ENCODE results near the gene ARHGAP44.
A peak's percentile ranks its signal among the peaks of the same experiment; 100 is the strongest.

Gene ARHGAP44

GRCh38 chr17:12789481-12790248, at the start of gene ARHGAP44 (continued):
- TF ChIP-seq SP7 (tag by site-specific recombination; IDR thresholded peaks at IDR 0.05), result no peak
- TF ChIP-seq PRDM6 (tag by site-specific recombination; IDR thresholded peaks at IDR 0.05), result no peak
- no peak for TF ChIP-seq ZBTB48 (tag by site-specific recombination; IDR thresholded peaks at IDR 0.05)
- TF ChIP-seq GLI2 (tag by site-specific recombination; IDR thresholded peaks at IDR 0.05; ENCODE audit: borderline replicate concordance, low read depth), result no peak
- 0 out of 2 replicates have a peak, but pooled peaks have one; percentile 5 for TF ChIP-seq ZFHX2 (tag by site-specific recombination; conservative IDR thresholded peaks at IDR 0.05)
- TF ChIP-seq GLIS2 (tag by site-specific recombination; IDR thresholded peaks at IDR 0.05), result no peak
- TF ChIP-seq ZNF426 (tag by site-specific recombination; IDR thresholded peaks at IDR 0.05), result no peak
- no peak for TF ChIP-seq INSM2 (tag by site-specific recombination; IDR thresholded peaks at IDR 0.05)
- TF ChIP-seq ZNF596 (tag by site-specific recombination; IDR thresholded peaks at IDR 0.05), result 0 out of 2 replicates have a peak, but pooled peaks have one; percentile 28
- TF ChIP-seq AEBP2 (tag by site-specific recombination; IDR thresholded peaks at IDR 0.05; ENCODE audit: borderline replicate concordance), result no peak
- TF ChIP-seq ZNF600 (tag by site-specific recombination; IDR thresholded peaks at IDR 0.05), result peak; percentile 88; the same call in 1 of the 2 replicates
- TF ChIP-seq ZNF473 (tag by site-specific recombination; IDR thresholded peaks at IDR 0.05), result no peak
- TF ChIP-seq ZNF623 (tag by site-specific recombination; IDR thresholded peaks at IDR 0.05), result no peak
- TF ChIP-seq ZNF747 (tag by site-specific recombination; IDR thresholded peaks at IDR 0.05), result no peak
- TF ChIP-seq ZXDB (tag by site-specific recombination; IDR thresholded peaks at IDR 0.05), result no peak
- TF ChIP-seq KLF7 (tag by site-specific recombination; IDR thresholded peaks at IDR 0.05; ENCODE audit: borderline replicate concordance), result no peak
- no peak for TF ChIP-seq ZNF488 (tag by site-specific recombination; IDR thresholded peaks at IDR 0.05)
- peak; percentile 62; the same call in 1 of the 2 replicates for TF ChIP-seq ZNF777 (tag by site-specific recombination; IDR thresholded peaks at IDR 0.05; ENCODE audit: borderline replicate concordance)
- TF ChIP-seq PRDM1 (tag by site-specific recombination; IDR thresholded peaks at IDR 0.05), result no peak; the same call in 1 of the 2 replicates
- TF ChIP-seq CTCF (tag by site-specific recombination; IDR thresholded peaks at IDR 0.05), result 0 out of 2 replicates have a peak, but pooled peaks have one; percentile 28
- TF ChIP-seq HOXD13 (CRISPR knock-in tag; IDR thresholded peaks at IDR 0.05; ENCODE audit: borderline replicate concordance), result no peak
- TF ChIP-seq ZNF660 (tag by site-specific recombination; IDR thresholded peaks at IDR 0.05), result no peak
- peak; percentile 81 for TF ChIP-seq ZBTB20 (tag by site-specific recombination; IDR thresholded peaks at IDR 0.05)
- no peak for TF ChIP-seq MYNN (tag by site-specific recombination; IDR thresholded peaks at IDR 0.05; ENCODE audit: borderline replicate concordance)
- no peak for TF ChIP-seq ZSCAN23 (tag by site-specific recombination; IDR thresholded peaks at IDR 0.05)
- no peak for TF ChIP-seq ZNF433 (tag by site-specific recombination; IDR thresholded peaks at IDR 0.05; ENCODE audit: low read depth)
- TF ChIP-seq ZNF626 (tag by site-specific recombination; IDR thresholded peaks at IDR 0.05), result 0 out of 2 replicates have a peak, but pooled peaks have one; percentile 21
- no peak for TF ChIP-seq ZNF704 (tag by site-specific recombination; IDR thresholded peaks at IDR 0.05)
- no peak for TF ChIP-seq ZNF555 (tag by site-specific recombination; conservative IDR thresholded peaks at IDR 0.05)
- TF ChIP-seq ZNF169 (tag by site-specific recombination; IDR thresholded peaks at IDR 0.05), result no peak
- no peak for TF ChIP-seq ZNF658 (tag by site-specific recombination; IDR thresholded peaks at IDR 0.05)

Measured in HEK293 (cell line).